Erythroblast (primary cell): ENCODE results near the gene TRIM65.

Source experiments
- GATA1 ChIP-seq: IDR thresholded peaks from 2 replicates; pipeline ENCODE4 v1.6.1; 2011; ENCODE audit warnings: low read depth, mild to moderate bottlenecking, control low read depth, low read length, moderate library complexity
- POLR2A ChIP-seq: IDR thresholded peaks from 2 replicates; pipeline ENCODE4 v1.6.1; 2011; ENCODE audit warnings: mild to moderate bottlenecking, low read length

DNA sequence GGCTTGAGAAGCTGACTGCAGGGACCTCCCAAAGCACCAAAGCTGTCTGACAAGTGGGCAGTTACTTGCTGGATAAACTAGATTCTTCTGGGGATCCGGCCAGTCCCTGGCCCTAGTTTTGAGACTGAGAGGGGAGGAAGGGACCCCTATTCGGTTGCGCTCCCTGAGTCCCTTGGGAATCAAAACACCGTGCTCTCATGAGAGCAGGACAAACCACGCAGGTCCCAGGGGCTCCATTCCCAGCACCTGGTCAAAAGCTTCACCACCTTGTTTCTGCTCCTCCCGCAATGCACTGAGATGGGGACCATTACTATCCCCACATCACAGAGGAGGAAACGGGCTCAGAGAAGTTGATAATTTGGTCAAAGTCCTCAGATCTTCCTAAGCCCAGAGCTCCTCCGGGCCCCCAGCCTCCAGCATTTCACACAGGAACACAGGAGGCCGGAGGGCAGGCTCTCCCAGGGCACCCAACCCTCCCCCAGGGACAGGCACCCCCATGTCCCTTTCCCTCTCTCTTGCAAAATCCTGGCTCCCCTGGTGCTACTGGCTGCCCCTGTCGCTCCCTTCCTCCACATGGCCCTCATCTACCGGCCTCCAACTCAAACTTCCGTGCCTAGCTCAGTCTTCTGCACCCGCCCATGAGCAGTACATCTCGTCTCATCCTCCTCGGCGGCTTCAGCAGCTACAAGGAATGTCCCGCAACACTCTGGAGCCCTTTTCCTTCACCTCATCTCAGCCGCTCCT lies 3.3 kb downstream of the TRIM65 start:
- TF ChIP-seq POLR2A, result no peak
- TF ChIP-seq GATA1, result no peak
